ENCODE data around the gene PADI3. TPM values are rescaled to one million over a fixed set of nuclear protein-coding genes. Genes with fewer than 3 reads are reported as not detected.

The PADI3 gene
- total RNA-seq, 1 experiment from 2014 or later = 0.53 TPM

- no peaks in the 10 kb centered on the region for H3K36me3 ChIP-seq
- peak; percentile 64 for DNase-seq
- H3K27me3 ChIP-seq = no peaks in the 10 kb centered on the region
- H3K4me3 ChIP-seq = no peak overlapping the region
- H3K9me3 ChIP-seq = no peaks in the 10 kb centered on the region
Observed at GRCh38 chr1:17251701-17252376, 2.9 kb downstream of the PADI3 start.

- no peaks in the 10 kb centered on the region for H3K9me3 ChIP-seq
- H3K36me3 ChIP-seq = no peaks in the 10 kb centered on the region
- no peaks in the 10 kb centered on the region for H3K27me3 ChIP-seq
- no peak for DNase-seq
- H3K4me3 ChIP-seq = no peak overlapping the region
Observed at GRCh38 chr1:17255336-17255735, 6.4 kb downstream of the PADI3 start.

GRCh38 chr1:17258116-17258757 lies 9.3 kb downstream of the PADI3 start:
- H3K4me3 ChIP-seq = no peak overlapping the region
- no peaks in the 10 kb centered on the region for H3K27me3 ChIP-seq
- no peak for DNase-seq
- H3K36me3 ChIP-seq = no peaks in the 10 kb centered on the region
- no peaks in the 10 kb centered on the region; the same call in 1 of the 2 replicates for H3K9me3 ChIP-seq

GRCh38 chr1:17258758-17259130 lies 9.8 kb downstream of the PADI3 start:
- Histone ChIP-seq H3K4me3 (no peak overlapping the region), H3K9me3 (no peaks in the 10 kb centered on the region; the same call in 1 of the 2 replicates), H3K36me3 (no peaks in the 10 kb centered on the region), H3K27me3 (no peaks in the 10 kb centered on the region)
- DNase-seq = no peak

GRCh38 chr1:17259233-17259873 lies 10.5 kb downstream of the PADI3 start:
- no peaks in the 10 kb centered on the region for H3K27me3 ChIP-seq
- no peak overlapping the region for H3K4me3 ChIP-seq
- peak; percentile 93 for DNase-seq
- no peaks in the 10 kb centered on the region for H3K36me3 ChIP-seq
- no peaks in the 10 kb centered on the region; the same call in 1 of the 2 replicates for H3K9me3 ChIP-seq

DNA sequence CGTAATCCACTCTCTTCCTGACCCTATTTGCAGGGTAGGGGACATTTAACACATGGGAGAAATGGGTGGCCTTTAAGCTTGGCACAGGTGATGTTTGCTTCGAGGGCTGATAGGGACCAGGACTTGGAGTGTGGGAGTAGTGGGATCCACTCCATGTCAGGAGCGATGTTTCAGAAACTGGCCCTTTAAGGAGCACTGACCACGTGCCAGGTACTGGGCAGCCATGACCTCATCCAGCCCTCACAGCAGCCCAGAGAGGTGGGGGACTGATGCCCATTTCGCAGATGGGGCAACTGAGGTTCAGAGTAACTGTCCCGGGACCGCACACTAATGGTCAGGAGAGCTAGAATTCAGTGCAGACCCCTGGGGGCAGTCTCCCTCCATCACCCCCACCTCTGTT lies 11.4 kb downstream of the PADI3 start:
- Histone ChIP-seq H3K36me3 (no peaks in the 10 kb centered on the region), H3K4me3 (no peak overlapping the region), H3K9me3 (no peaks in the 10 kb centered on the region; the same call in 1 of the 2 replicates), H3K27me3 (no peaks in the 10 kb centered on the region)
- no peak for DNase-seq

DNA sequence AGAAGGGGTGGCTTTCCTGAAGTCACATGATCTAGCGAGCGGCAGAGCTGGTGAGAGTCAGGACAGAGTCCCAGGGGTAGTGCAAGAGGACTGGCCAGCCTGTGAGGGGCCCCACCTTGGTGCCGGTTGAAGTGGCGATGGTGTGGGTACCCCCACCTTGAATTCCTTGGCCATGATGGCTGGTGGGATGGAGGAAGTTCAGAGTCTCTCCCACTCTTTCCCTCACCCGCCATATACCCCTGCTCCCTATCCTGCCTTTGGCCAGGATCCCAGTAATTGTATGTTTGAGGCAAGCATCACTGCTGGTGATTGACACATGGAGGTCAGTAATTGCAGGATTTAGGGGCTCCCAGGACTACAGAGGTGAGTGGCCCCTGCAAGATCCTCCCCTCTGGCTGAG lies 11.8 kb downstream of the PADI3 start:
- no peaks in the 10 kb centered on the region for H3K36me3 ChIP-seq

DNA sequence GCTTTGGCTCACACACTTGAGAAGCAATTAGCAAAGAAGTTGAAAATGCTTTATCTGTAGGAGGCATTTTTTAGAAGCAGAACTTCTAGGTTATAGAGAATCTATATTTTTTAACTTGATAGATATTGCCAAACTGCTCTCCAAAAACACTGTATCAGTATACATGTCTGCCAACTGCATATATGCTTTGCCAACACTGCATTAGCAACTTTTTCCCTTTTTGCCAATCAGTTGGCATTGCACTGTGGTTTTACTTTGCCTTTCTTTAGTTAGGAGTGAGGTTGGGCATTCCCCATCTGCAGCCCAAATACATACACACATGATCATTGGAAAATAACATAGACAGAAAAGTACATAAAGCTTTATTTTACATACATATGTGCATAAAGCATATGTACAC lies 15.0 kb downstream of the PADI3 start:
- no peak for DNase-seq
- H3K27me3 ChIP-seq = no peaks in the 10 kb centered on the region
- no peaks in the 10 kb centered on the region; the same call in 1 of the 2 replicates for H3K9me3 ChIP-seq
- H3K36me3 ChIP-seq = no peaks in the 10 kb centered on the region
- H3K4me3 ChIP-seq = no peak overlapping the region

More for the DNA sequence above, 11.8 kb downstream of the PADI3 start:
- DNase-seq = no peak
- H3K27me3 ChIP-seq = no peaks in the 10 kb centered on the region
- H3K9me3 ChIP-seq = no peaks in the 10 kb centered on the region; the same call in 1 of the 2 replicates
- H3K4me3 ChIP-seq = no peak overlapping the region

GRCh38 chr1:17264470-17264869 lies 15.6 kb downstream of the PADI3 start:
- no peaks in the 10 kb centered on the region; the same call in 1 of the 2 replicates for H3K9me3 ChIP-seq

DNA sequence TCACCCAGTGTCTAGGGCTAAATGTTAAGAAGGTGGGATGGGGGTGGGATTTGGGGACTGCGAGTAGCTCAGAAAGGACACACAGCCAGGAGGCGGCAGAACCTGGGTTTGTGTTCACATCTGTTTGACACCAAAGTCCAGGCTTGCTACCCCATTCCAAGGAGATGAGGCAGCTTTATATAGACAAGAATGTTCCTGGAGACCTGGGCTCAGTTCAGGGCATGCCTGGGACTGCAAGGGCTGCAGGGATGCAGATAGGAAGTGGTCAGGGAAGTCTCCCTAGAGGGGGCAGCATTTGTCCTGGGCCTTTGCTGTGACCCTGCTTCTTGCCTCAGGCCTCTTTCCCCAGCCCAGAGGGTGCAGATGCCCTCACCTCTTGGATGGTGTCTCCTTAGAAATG lies 16.3 kb downstream of the PADI3 start:
- no peak for DNase-seq
- Histone ChIP-seq H3K4me3 (no peak overlapping the region), H3K9me3 (no peaks in the 10 kb centered on the region; the same call in 1 of the 2 replicates), H3K36me3 (no peaks in the 10 kb centered on the region), H3K27me3 (no peaks in the 10 kb centered on the region)

More at GRCh38 chr1:17264470-17264869, 15.6 kb downstream of the PADI3 start:
- no peak for DNase-seq
- Histone ChIP-seq H3K27me3 (no peaks in the 10 kb centered on the region), H3K4me3 (no peak overlapping the region), H3K36me3 (no peaks in the 10 kb centered on the region)

- Histone ChIP-seq H3K27me3 (no peaks in the 10 kb centered on the region), H3K4me3 (no peak overlapping the region), H3K9me3 (no peaks in the 10 kb centered on the region; the same call in 1 of the 2 replicates), H3K36me3 (no peaks in the 10 kb centered on the region)
- no peak for DNase-seq
Observed at GRCh38 chr1:17265950-17266349, 17.1 kb downstream of the PADI3 start.

DNA sequence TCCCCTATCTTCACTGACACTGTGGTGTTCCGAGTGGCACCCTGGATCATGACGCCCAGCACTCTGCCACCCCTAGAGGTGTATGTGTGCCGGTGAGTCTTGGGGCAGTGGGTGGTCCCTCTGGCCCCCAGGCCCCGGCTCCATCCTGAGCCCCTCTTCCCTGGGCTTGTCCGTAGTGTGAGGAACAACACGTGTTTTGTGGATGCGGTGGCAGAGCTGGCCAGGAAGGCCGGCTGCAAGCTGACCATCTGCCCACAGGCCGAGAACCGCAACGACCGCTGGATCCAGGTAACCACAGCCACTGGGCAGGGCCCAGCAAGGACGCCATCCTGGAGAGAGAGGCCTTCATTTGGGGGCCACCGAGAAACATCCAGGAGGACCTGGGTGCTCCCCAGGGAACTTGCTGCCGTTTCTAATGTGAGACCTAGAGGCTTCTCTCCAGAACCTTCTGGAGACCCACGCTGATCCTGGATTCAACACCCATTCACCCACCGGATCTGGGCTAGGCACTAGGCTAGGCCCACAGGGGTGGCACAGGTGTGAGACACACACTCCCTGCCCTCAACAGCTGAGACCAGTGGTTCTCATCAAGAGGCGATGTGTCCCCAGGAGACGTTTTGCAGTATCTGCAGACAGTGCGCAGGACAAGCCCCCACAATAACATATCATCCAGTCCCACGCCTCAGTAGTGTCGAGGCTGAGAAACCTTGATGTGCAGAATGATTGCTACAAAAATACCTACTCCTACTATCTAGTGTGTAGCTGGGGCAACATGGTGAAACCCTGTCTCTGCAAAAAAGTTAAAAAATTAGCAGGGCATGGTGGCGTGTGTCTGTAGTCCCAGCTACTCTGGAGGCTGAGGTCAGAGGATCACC lies 22.2 kb downstream of the PADI3 start:
- no peaks in the 10 kb centered on the region for H3K9me3 ChIP-seq
- no peaks in the 10 kb centered on the region for H3K36me3 ChIP-seq
- DNase-seq = no peak
- H3K27me3 ChIP-seq = no peaks in the 10 kb centered on the region
- H3K4me3 ChIP-seq = no peak overlapping the region

GRCh38 chr1:17272066-17272465 lies 23.2 kb downstream of the PADI3 start:
- Histone ChIP-seq H3K27me3 (no peaks in the 10 kb centered on the region), H3K4me3 (no peak overlapping the region), H3K9me3 (no peaks in the 10 kb centered on the region), H3K36me3 (no peaks in the 10 kb centered on the region)
- no peak for DNase-seq

- no peaks in the 10 kb centered on the region for H3K9me3 ChIP-seq
- no peak for DNase-seq
- H3K36me3 ChIP-seq = no peaks in the 10 kb centered on the region
- no peak overlapping the region for H3K4me3 ChIP-seq
- H3K27me3 ChIP-seq = no peaks in the 10 kb centered on the region
Observed at GRCh38 chr1:17272646-17273045, 23.7 kb downstream of the PADI3 start.

DNA sequence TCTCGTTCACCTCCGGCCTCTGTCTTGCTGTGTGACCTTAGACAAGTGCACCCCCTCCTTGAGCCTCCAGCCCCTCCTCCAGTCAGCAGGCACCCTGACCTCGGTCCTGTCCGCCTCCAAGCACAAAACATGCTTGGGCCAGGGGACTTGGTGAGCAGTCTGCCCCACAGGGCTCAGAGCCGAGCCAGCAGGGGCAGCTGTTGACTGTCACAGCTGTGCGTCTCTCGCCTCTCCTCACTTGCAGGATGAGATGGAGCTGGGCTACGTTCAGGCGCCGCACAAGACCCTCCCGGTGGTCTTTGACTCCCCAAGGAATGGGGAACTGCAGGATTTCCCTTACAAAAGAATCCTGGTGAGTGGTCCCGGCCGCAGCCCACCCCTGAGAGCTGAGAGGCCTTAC lies 24.2 kb downstream of the PADI3 start:
- DNase-seq = no peak

GRCh38 chr1:17274186-17275170 lies 25.6 kb downstream of the PADI3 start:
- Histone ChIP-seq H3K9me3 (no peaks in the 10 kb centered on the region), H3K36me3 (no peaks in the 10 kb centered on the region), H3K4me3 (no peak overlapping the region), H3K27me3 (no peaks in the 10 kb centered on the region)
- DNase-seq = peak; percentile 62

More for the DNA sequence above, 24.2 kb downstream of the PADI3 start:
- H3K36me3 ChIP-seq = no peaks in the 10 kb centered on the region
- no peak overlapping the region for H3K4me3 ChIP-seq
- no peaks in the 10 kb centered on the region for H3K27me3 ChIP-seq
- H3K9me3 ChIP-seq = no peaks in the 10 kb centered on the region
